OCI-LY1 (cell line): ENCODE measurements around the gene NELFA.

Source experiments
- H2AFZ ChIP-seq: fragments of 200-600 bp; sonication (generic), shearing (Covaris generic); 2 replicates; pipeline ENCODE4 v1.6.0; 2014; ENCODE audit warnings: antibody characterized with exemption, mild to moderate bottlenecking, low read length
- H3F3A ChIP-seq: fragments of 200-600 bp; sonication (generic), shearing (Covaris generic); 2 replicates; pipeline ENCODE4 v1.6.0; 2014; ENCODE audit warnings: mild to moderate bottlenecking, antibody characterized with exemption, low read length, moderate library complexity; ENCODE audit not compliant: insufficient read depth
- H3K27ac ChIP-seq: fragments of 200-600 bp; sonication (generic); 2 replicates; pipeline ENCODE4 v1.5.1; 2014; ENCODE audit warnings: low read length, mixed run types, mild to moderate bottlenecking, low read depth; ENCODE audit not compliant: poor library complexity, severe bottlenecking
- H3K27me3 ChIP-seq: fragments of 200-600 bp; sonication (generic); 2 replicates; pipeline ENCODE4 v1.6.0; 2014; ENCODE audit warnings: antibody characterized with exemption, mild to moderate bottlenecking, low read length, moderate library complexity; ENCODE audit not compliant: insufficient read depth
- H3K36me3 ChIP-seq: fragments of 200-600 bp; sonication (generic); 2 replicates; pipeline ENCODE4 v1.6.1; 2014; ENCODE audit warnings: mild to moderate bottlenecking, antibody characterized with exemption, low read length, moderate library complexity, mixed read lengths; ENCODE audit not compliant: insufficient read depth
- H3K4me1 ChIP-seq: fragments of 200-600 bp; sonication (generic); 2 replicates; pipeline ENCODE4 v1.5.1; 2014; ENCODE audit warnings: mild to moderate bottlenecking, low read length, moderate library complexity; ENCODE audit not compliant: insufficient read depth, severe bottlenecking
- H3K4me2 ChIP-seq: fragments of 200-600 bp; sonication (generic), shearing (Covaris generic); 2 replicates; pipeline ENCODE4 v1.6.1; 2014; ENCODE audit warnings: low read length
- H3K4me3 ChIP-seq: fragments of 200-600 bp; sonication (generic); 2 replicates; pipeline ENCODE4 v1.5.1; 2014; ENCODE audit warnings: low read length, low read depth, mild to moderate bottlenecking, mixed read lengths; ENCODE audit not compliant: poor library complexity, severe bottlenecking
- H3K79me2 ChIP-seq: fragments of 200-600 bp; shearing (Covaris generic); 2 replicates; pipeline ENCODE4 v1.6.1; 2016; ENCODE audit warnings: mixed run types, low read length, mixed read lengths; ENCODE audit not compliant: insufficient read depth
- H3K9ac ChIP-seq: fragments of 200-600 bp; sonication (generic), shearing (Covaris generic); 2 replicates; pipeline ENCODE4 v1.6.1; 2014; ENCODE audit warnings: mild to moderate bottlenecking, low read length, mixed read lengths
- H3K9me2 ChIP-seq: fragments of 200-600 bp; sonication (generic), shearing (Covaris generic); 2 replicates; pipeline ENCODE4 v1.6.1; 2014; ENCODE audit warnings: low read depth, mild to moderate bottlenecking, low read length, mixed read lengths
- H3K9me3 ChIP-seq: fragments of 200-600 bp; shearing (Covaris generic); 2 replicates; pipeline ENCODE4 v1.6.1; 2014; ENCODE audit warnings: low read length, mixed read lengths
- H4K20me1 ChIP-seq: fragments of 200-600 bp; sonication (generic), shearing (Covaris generic); 2 replicates; pipeline ENCODE4 v1.6.0; 2016; ENCODE audit warnings: mild to moderate bottlenecking, low read length; ENCODE audit not compliant: insufficient read depth
- EZH2 ChIP-seq: fragments of 200-600 bp; sonication (generic), shearing (Covaris generic); IDR thresholded peaks from 2 replicates; pipeline ENCODE4 v1.8.0; 2017; ENCODE audit warnings: borderline replicate concordance, mixed run types, mild to moderate bottlenecking, antibody characterized with exemption, low read length, moderate library complexity, mixed read lengths
- TF ChIP-seq, protein P1 (sequence below): fragments of 200-600 bp; sonication (generic), shearing (Covaris generic); IDR thresholded peaks from 2 replicates; pipeline ENCODE4 v1.5.1; 2017; ENCODE audit warnings: mild to moderate bottlenecking, antibody characterized with exemption, low read length, moderate library complexity, mixed read lengths

NELFA gene

DNA sequence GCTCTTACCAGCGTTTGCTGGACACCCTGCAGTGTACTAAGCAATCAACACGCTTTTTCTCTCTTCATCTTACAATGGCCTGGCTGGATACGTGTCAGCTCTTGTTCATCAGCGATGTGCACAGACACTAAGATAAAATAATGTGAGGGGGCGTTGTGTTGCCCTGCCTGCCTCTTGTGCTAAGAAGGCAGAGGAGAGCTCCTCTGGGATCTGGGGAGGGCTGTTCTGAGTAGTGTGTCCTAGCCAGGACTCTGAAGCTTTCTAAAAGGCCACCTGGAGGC lies 49.7 kb downstream of the NELFA start:
- no peaks in the 10 kb centered on the region for H3K4me1 ChIP-seq
- H3K27ac ChIP-seq, result no peak overlapping the region
- H3K4me3 ChIP-seq, result no peak overlapping the region
- no peak overlapping the region for H2AFZ ChIP-seq
- H3K9ac ChIP-seq, result no peak overlapping the region
- H3F3A ChIP-seq, result no peaks in the 10 kb centered on the region
- H3K4me2 ChIP-seq, result no peak overlapping the region
- no peaks in the 10 kb centered on the region for H4K20me1 ChIP-seq
- no peak for TF ChIP-seq EZH2
- TF ChIP-seq, protein P1, sequence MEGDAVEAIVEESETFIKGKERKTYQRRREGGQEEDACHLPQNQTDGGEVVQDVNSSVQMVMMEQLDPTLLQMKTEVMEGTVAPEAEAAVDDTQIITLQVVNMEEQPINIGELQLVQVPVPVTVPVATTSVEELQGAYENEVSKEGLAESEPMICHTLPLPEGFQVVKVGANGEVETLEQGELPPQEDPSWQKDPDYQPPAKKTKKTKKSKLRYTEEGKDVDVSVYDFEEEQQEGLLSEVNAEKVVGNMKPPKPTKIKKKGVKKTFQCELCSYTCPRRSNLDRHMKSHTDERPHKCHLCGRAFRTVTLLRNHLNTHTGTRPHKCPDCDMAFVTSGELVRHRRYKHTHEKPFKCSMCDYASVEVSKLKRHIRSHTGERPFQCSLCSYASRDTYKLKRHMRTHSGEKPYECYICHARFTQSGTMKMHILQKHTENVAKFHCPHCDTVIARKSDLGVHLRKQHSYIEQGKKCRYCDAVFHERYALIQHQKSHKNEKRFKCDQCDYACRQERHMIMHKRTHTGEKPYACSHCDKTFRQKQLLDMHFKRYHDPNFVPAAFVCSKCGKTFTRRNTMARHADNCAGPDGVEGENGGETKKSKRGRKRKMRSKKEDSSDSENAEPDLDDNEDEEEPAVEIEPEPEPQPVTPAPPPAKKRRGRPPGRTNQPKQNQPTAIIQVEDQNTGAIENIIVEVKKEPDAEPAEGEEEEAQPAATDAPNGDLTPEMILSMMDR, result no peak
- H3K9me2 ChIP-seq, result no peaks in the 10 kb centered on the region
- H3K9me3 ChIP-seq, result no peaks in the 10 kb centered on the region
- no peaks in the 10 kb centered on the region for H3K27me3 ChIP-seq
- H3K36me3 ChIP-seq, result peaks cover 86% of the 10 kb centered on the region
- no peaks in the 10 kb centered on the region for H3K79me2 ChIP-seq

DNA sequence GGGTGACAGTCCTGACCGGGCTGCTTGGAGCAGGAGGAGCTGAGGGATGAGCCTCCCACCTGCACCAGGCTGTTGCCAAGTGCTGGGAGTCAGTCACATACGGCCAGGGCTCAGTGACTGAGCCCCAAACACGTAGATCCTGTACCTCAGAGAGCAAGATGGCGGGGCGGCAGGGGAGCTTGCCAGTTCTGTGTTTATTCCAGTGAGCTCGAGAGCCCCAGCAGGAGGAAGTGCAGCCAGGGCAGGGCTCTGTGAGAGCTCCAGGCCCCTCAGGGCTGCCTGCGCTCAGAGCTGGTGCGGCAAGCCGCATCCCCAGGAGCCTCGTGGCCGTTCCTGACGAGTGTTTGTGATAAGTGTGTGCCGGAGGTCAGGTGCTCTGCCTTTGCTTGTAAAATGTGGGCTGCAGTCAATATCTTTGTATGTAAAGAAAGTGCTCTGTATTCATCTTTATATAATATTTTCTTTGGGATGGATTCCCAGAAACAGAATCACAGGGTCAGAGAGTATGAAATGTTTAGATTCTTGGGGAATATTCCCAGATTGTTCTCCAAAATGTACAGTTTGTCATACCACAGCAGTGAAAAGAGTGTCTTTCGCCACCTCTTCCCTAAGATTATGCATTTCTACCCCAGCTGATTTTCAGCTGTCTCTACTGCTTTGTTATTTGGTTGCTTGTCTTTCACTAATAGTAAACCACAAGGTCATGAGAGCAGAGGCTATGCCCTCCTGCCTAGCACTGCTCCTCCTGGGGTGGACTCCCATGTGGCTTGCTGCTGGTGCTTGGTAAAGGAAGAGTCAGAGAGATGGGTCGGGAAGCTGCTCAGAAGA lies 50.3 kb downstream of the NELFA start:
- H3K9ac ChIP-seq, result no peak overlapping the region
- H3K79me2 ChIP-seq, result no peaks in the 10 kb centered on the region
- no peaks in the 10 kb centered on the region for H4K20me1 ChIP-seq
- H3K9me2 ChIP-seq, result no peaks in the 10 kb centered on the region
- no peaks in the 10 kb centered on the region for H3K27me3 ChIP-seq
- no peaks in the 10 kb centered on the region for H3K4me1 ChIP-seq
- no peak for TF ChIP-seq EZH2
- TF ChIP-seq, protein P1, result no peak
- no peak overlapping the region for H2AFZ ChIP-seq
- no peak overlapping the region for H3K4me2 ChIP-seq
- H3K4me3 ChIP-seq, result no peak overlapping the region
- no peaks in the 10 kb centered on the region for H3F3A ChIP-seq
- H3K27ac ChIP-seq, result no peak overlapping the region
- H3K9me3 ChIP-seq, result no peaks in the 10 kb centered on the region
- H3K36me3 ChIP-seq, result peaks cover 80% of the 10 kb centered on the region

DNA sequence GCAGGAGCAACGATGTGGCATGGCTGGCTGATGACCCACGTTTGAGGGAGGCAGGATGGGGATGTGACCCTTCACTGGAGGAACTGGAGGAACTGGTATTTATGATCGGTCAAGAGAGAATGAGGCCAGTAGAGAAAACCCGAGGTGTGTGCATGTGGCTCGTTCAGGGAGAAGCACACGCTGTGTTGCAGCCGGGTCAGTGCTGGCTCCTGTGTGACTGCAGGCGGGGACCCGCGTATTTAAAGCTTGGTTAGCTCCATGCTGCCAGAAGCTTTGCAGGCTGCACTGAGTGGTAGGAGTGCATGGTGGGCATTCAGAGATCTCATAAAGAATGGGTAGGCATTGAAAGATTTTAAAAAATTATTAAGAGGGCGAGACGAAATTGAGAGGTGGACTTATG lies 52.1 kb downstream of the NELFA start:
- no peaks in the 10 kb centered on the region for H3K9me2 ChIP-seq
- H3F3A ChIP-seq, result no peaks in the 10 kb centered on the region
- H3K9me3 ChIP-seq, result no peaks in the 10 kb centered on the region
- no peaks in the 10 kb centered on the region for H4K20me1 ChIP-seq
- TF ChIP-seq, protein P1, result no peak
- TF ChIP-seq EZH2, result no peak
- H3K9ac ChIP-seq, result no peak overlapping the region
- peaks cover 74% of the 10 kb centered on the region for H3K36me3 ChIP-seq
- no peak overlapping the region for H2AFZ ChIP-seq
- H3K27ac ChIP-seq, result no peak overlapping the region
- H3K4me3 ChIP-seq, result no peak overlapping the region
- H3K4me2 ChIP-seq, result no peak overlapping the region
- H3K79me2 ChIP-seq, result no peaks in the 10 kb centered on the region
- no peaks in the 10 kb centered on the region for H3K4me1 ChIP-seq
- no peaks in the 10 kb centered on the region for H3K27me3 ChIP-seq
